A204.1 (cell line): ENCODE data around the gene TMEM98.
"Not testable (repeated sequence)": the region's sequence is repeated elsewhere in the genome, so short reads cannot be mapped to it uniquely, and the experiment has no call there.

ENCODE experiments used
- FAIRE-seq: peaks from 2 replicates; lab custom pipeline; 2012; peaks lifted over from hg19 to GRCh38; lab: Jason Lieb, UNC

Gene TMEM98

DNA sequence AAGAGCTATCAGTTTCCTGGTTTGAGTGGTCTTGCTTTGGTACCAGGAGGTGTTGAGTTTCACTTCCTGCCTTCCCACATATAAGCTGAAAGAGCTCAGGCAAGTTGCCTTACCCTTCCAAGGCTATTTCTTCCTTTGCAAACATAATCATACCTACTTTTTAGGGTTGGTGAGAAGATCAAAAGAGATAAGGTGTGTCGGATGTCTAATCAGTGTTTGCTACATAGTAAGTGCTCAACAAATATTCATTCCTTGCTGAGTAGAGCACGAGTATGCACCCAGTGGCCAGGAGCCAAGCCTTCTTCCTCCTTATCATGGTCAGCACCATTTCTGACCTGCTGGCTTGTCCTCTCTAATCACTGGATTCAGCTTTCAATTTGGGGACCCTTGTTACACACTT lies 12.7 kb upstream of the TMEM98 start:
- no peak for FAIRE-seq

DNA sequence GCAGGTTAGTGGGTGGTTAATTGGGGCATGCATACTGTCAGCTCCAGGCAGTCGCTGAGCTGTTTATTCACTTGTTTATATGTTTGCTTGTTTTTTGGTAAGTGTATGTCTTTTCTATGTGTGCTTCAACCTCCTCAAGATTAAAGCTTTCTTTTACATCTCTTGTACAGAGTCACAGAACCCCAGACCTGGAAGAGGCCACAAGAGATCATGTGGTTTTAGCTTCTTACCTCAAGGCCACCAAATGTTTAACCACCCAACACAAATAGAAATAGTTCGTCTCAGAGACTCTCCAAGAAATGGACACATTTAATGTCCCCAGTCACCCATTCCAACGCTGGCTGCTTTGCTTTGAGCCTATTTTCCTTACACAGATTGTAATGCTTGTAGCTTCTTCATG lies 11.8 kb upstream of the TMEM98 start:
- no peak for FAIRE-seq

DNA sequence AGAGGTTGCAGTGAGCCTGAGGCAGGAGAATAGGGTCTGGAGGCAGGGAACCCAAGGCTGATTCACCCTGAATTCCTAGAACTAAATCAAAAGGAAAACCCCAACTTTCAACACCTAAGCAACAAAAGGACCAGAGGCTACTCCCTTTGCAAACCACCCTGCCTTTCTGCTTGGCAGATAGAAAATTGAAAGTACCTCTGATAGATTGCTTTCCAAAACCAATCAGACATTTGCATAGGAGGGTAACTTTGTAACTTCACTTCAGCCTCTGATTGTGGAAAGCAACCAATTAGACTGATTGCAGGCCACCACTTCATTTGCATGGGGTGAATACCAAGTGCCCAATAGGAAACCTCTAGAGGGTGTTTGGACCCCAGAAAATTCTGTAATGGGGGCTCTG lies 10.9 kb upstream of the TMEM98 start:
- no peak for FAIRE-seq

DNA sequence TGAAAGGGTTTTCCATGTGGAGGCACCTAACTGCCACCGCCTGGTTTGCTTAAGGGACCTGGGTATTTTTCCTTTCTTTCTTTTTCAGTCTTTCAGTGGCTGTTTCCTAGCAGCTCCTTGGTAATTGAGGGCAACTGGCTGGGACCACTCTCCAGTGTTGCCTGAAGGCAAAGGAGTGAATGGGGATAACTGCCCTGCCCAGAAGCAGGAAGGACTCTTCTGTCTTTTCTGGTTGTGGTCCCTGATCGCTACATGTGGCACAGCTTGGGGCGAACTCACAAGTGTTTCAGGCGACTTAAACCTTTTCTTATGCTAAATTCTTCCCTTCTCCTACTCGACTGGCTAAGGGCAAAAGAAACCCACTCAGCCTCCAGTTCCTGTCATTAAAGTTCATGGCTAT lies 10.1 kb upstream of the TMEM98 start:
- no peak for FAIRE-seq

DNA sequence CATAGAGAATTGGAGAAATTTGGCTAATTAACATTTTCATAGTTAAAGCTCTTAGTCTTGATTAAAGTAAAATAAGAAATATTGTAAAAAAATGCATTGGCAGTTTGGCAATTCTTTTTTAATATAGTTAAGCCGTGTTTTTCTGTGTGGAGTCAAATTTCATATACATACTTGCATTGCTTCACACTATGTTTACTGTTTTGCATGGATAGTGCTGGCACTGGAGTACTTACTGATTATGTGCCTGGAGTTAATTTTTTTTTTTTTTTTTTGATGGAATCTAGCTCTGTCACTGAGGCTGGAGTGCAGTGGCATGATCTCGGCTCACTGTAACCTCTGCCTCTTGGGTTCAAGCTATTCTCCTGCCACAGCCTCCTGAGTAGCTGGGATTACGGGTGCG lies 8.1 kb upstream of the TMEM98 start:
- FAIRE-seq = not testable (repeated sequence)

DNA sequence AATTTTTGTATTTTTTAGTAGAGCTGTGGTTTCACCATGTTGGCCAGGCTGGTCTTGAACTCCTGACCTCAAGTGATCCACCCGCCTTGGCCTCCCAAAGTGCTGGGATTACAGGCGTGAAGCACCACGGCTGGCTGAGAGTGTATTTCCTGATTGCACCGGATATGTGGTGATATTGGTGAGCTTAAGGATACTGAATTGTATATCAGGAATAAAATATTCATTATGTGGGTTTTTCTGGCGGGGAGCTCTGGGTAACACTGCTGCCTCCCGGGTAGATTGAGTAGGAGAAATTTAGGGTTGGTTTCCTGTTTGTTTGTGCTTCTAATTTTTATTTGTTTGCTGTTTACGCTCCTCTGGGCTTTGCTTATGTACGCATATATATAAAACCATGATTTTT lies 7.7 kb upstream of the TMEM98 start:
- FAIRE-seq = no peak

DNA sequence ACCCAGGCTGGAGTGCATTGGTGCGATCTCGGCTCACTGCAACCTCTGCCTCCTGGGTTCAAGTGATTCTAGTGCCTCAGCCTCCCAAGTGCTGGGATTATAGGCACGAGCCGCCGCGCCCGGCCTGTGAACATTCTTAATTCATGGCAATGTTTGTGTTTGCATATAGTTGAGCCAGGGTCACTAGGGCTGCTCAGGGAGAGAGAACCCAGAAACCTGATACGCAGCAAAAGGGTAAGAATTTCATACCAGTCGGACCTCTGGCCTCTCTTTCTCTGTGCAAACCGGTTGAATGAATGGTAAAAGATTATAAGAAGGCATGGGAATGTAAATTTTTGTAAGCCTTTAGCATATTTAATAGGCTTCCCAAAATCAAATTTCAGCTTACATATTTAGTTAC lies 6.9 kb upstream of the TMEM98 start:
- FAIRE-seq = no peak

DNA sequence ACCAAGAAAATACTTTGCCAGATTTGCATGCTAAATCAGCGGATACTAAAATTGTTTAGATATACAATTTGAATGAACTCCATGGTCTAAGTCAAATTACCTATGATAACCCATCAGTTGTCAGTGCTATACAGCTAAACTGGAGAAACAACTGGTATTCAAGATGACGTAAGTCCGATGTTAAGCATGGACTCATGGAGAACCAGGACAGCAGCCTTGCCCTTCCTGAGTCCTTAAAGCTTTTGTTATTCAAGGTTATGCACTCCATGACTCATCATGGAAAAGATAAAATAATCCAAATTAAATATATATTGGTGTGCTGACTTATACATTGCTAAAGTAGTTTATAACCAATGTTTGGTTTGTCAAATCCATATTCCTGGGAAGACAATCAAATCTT lies 4.0 kb upstream of the TMEM98 start:
- not testable (repeated sequence) for FAIRE-seq

DNA sequence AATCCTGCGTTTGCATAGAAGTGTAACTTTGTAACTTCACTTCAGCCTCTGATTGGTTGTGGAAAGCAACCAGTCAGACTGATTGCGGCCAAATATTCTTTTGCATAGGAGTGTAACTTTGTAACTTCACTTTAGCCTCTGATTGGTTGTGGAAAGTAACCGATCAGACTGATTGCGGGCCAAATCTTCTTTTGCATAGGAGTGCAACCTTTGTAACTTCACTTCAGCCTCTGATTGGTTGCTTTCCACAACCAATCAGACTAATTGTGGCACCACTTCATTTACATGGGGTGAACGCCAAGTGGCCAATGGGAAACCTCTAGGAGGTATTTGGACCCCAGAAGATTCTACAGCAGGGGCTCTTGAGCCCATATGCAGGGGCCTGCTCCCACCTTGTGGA lies 1.8 kb upstream of the TMEM98 start:
- no peak for FAIRE-seq

DNA sequence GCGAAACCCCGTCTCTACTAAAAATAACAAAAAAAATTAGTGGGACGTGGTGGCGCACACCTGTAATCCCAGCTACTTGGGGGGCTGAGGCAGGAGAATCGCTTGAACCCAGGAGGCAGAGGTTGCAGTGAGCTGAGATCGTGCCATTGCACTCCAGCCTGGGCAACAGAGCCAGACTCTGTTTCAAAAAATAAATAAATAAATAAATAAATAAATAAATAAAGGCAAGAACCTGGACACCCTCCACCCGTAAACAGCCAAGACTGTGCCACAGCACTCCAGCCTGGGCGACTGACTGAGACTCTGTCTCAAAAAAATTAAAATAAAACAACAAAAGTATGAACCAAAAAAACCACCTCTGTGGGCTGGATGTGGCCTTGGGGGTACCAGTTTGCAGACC lies 1.2 kb upstream of the TMEM98 start:
- FAIRE-seq = not testable (repeated sequence)

DNA sequence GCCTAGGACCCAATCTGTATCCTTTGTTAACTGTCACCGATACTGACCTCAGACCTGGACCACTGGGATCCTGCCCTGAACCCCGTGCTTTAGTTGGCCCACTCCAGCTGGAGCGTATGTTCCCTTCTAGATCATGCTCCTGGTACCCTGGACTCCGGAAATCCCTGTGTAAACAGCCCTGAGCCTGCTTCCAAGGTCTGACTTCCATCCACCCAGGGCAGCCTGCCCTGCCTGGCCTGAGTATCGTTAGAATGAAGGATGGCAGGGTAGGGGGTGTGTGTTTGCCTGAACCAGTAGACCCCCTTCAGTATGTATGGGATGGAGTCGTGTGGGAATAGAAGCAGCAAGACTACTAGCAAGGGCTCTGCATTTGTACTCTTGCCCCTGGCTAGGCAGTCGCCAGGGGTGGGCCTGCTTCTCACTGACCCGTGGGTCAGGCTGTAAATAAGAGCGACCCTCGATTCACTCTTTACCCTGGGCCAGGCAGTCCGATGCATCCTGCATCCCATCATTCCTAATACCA lies 691 bp upstream of the TMEM98 start:
- no peak for FAIRE-seq

DNA sequence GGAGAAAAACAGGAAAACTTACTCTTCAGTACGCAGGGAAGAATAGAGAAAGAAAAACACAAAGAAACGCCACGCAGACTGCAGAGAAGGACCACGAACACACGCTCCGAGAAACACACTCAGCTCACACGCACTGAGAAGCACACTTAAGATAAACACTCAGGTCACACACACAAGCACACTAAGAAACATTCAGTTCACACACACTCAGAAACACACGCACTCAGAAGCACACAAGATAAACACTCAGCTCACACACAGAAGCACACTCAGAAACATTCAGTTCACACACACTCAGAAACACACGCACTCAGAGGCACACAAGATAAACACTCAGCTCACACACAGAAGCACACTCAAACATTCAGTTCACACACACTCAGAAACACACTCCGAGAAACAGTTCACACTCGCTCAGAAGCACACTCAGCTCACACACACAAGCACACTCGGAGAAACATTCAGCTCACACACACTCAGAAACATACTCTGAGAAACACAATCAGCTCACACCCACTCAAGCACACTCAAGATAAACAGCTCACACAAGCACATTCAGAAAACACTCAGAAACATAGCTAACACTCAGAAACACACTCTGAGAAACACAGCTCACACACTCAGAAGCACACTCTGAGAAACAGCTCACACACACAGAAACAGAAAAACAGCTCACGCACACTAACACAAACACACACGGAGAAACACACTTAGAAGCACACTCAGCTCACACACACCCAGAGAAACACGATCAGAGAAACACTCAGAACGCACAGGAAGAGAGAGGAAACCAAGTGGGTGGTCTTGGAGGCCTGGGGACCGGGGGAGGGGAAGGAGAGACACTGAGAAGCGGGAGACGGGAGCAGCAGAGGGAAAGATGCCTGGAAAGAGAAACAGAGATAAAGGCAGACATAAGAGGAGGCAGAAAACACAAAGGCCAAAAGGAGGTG lies 908 bp downstream of the TMEM98 start:
- no peak for FAIRE-seq

DNA sequence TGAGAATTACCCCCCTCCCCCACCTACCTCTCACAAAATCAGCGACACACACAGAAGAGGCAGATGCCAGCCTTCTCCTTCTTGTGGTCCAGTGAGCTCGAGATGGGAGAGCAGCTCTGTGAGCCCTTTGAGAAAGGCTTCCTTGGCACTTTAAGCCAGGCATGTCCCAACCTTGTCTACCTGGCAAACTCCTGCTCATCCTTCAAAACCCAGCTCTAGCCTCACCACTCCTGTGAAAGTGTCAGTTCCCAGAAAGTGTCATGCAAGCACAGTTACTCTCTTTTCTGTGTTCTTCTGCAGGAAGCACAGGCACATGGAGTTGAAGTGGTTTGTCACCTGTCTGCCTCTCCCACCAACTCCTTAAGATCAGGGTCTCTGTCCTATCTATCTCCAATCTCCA lies 1.6 kb downstream of the TMEM98 start:
- no peak for FAIRE-seq

DNA sequence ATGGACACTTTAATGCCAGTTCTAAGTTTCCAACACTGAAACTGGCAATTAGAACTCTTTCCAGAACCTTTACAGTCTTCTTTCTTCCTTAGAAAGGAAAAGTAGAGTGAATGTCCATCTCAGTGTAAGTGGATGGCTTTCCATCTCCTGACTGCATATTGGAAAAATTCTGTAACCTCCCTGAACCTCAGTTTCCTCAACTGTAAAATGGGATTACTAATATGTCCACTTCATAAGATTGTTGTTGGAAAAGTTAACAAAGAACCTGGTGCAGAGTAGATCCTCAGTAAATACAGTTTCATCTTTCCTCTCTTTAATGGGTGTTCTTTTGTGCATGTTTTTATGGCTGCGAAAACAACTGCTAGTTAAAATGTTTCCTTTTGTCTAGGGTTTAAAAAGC lies 2.6 kb downstream of the TMEM98 start:
- no peak for FAIRE-seq

DNA sequence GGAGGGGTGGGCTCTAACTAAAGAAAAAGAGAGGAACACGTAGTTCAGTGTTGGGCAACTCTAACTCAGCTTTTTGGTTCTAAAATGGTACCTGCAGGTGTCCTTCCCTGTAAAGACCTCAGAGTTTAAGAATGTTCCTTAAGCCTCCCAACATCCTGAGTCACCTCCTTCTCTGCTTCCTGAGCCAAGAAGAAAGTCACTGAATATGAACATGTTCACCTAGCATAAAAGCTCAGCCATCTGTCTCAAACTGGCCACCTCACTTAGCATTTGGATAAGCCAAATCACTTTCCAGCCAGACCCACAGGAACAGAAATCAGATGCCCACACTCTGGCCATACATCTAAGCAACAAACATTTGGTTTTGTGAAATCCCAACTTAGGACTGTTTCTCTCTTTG lies 3.7 kb downstream of the TMEM98 start:
- FAIRE-seq = no peak

DNA sequence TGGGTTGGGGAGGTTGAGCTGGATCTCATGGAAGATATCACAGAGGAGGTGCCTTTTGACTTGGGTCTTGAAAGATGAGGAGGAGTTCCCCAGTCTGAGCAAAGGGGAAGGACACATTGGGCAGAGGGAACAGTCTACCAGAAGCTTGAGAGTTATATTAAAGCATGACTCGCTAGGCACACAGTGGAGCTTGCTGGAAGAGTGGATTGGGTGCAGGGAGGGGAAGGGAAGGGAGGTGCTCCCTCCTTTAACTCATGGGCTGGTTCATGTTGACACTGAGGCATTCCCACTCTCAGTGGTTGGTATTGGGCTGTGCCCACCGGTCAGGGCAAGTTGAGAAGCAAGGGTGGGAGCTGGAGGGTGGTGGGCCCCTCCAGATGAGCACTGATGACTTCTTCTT lies 5.9 kb downstream of the TMEM98 start:
- FAIRE-seq = no peak

DNA sequence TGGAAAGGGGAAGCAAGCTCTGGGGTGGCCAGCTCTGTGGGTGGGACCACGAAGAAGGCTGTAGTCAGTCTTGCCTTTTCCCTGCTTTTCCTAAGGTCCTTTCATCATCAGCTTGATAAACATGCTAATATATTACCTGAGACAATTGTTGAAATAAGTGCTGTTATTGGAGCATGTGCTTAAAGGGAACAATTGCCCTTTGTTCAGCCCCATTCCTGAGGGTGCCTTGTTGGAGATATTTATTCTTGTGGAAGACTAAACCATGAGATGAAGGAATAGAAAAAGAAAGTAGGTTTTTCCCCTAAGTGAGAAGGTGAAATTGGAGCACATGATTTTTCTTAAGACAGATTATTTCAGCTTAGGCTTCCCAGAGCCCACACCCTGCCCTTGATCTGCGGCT lies 7.8 kb downstream of the TMEM98 start:
- FAIRE-seq = no peak

DNA sequence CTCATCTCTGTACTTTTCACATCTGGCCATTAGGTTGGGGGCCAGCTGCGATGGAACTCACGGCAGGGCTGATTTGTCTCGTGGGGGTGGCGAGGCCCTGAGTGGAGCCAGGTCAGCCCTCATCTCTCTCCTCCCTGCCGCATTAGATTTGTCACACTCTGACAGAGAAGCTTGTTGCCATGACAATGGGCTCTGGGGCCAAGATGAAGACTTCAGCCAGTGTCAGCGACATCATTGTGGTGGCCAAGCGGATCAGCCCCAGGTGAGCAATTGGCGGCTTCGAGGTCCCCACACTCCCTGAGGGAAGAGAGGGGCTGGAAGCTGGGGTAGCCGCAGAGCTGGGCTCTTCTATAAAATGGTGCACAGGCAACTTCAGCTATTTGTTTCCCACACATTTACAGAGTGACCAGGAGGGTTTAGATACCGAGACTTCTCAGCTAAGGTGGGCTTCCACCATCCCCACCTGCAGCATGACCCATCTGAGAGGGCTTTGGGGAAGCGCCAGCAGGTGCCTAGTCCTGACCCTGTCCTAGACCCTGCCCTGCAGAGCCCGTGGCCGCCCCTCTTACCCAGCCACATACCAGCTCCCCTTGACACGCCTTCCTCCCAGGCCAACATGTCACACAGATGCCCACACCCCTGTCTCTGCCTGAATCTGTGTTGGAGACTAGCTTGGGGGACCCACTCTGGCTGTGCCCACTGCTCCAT lies 8.4 kb downstream of the TMEM98 start:
- FAIRE-seq = no peak

DNA sequence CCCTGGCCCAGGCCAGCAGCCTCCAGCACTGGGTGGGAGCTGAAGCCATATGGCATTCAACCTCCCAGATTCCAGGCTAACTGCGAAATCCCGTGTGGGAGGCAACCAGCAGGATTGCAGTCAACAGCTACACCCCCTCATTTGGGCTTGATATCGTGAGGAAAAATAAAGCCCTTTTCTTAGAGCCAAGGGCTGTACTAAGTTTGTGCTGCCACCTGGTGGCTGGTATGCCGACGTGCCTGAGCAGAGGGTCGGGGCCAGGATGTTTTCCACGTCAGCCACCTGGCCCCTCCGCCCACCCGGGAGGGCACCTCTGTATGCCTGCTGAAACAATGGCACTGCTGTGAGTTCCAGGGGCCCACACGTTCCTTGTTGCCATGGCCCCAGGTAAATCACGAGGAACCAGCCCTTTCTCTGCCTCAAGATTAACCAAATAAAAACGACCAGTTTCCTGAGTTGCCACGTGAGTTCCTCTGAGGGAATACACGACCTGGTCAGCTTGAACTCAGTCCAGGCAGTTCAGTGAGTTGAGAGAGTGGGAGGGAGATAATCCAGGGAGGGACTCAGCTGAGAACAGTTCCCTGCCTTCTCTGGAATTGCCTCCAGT lies 9.0 kb downstream of the TMEM98 start:
- no peak for FAIRE-seq

DNA sequence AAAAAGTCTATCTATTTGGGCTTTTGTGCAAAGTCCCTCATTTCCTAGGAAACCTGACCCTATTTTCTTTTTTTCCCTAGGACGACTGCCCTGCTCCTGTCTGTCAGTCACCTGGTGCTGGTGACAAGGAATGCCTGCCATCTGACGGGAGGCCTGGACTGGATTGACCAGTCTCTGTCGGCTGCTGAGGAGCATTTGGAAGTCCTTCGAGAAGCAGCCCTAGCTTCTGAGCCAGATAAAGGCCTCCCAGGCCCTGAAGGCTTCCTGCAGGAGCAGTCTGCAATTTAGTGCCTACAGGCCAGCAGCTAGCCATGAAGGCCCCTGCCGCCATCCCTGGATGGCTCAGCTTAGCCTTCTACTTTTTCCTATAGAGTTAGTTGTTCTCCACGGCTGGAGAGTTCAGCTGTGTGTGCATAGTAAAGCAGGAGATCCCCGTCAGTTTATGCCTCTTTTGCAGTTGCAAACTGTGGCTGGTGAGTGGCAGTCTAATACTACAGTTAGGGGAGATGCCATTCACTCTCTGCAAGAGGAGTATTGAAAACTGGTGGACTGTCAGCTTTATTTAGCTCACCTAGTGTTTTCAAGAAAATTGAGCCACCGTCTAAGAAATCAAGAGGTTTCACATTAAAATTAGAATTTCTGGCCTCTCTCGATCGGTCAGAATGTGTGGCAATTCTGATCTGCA lies 12.9 kb downstream of the TMEM98 start:
- no peak for FAIRE-seq

DNA sequence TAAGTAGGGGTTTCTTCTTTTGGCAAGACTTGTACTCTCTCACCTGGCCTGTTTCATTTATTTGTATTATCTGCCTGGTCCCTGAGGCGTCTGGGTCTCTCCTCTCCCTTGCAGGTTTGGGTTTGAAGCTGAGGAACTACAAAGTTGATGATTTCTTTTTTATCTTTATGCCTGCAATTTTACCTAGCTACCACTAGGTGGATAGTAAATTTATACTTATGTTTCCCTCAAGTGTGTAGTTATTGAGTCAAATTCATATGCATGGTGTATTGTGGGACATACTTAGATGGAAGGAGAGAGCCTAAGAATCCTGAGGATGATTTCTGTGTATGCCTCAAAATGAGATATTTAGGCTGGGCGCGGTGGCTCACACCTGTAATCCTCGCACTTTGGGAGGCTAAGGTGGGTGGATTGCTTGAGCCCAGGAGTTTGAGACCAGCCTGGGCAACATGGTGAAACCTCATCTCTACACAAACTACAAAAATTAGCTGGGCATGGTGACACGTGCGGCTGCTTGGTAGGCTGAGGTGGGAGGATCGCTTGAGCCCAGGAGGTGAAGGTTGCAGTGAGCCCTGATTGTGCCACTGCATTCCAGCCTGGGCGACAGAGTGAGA lies 13.6 kb downstream of the TMEM98 start:
- no peak for FAIRE-seq

DNA sequence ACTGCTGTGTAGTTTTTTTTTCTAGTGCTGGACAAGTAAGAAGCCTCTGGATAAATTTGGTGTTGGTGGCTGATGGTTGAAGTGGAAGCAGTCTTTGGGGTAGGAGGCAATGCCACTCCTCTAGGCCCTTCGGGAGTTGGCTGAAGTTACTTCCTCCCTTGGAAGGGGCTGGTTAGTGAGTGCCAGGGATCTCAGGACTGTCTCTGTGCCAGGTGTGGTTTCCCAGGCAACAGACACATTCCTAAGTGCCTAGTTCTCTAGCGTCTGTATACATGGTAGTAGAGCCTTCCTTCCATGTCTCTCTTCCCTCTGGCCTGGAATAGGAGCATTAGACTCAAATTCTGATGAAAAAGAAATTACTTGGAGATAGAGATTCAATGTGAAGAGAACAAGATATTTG lies 15.3 kb downstream of the TMEM98 start:
- FAIRE-seq = no peak
